ENCODE results near the gene KCNK18.
"Not testable (repeated sequence)": the region's sequence is repeated elsewhere in the genome, so short reads cannot be mapped to it uniquely, and the experiment has no call there.

- not testable (repeated sequence) for TF ChIP-seq EZH2 (IDR thresholded peaks at IDR 0.05; ENCODE audit: borderline replicate concordance, low read length); CTCF (conservative IDR thresholded peaks at IDR 0.05 in 1 of 2, IDR thresholded peaks at IDR 0.05 in 1 of 2; ENCODE audit: extremely low read depth in 1 of 2, insufficient read depth in 1 of 2, low read depth in 1 of 2, low read length in 2 of 2)
Observed at GRCh38 chr10:117185817-117186216, 11.5 kb upstream of the KCNK18 start.
